NCI-H524 (cell line): ENCODE results near the gene RICTOR.
"Not testable (repeated sequence)": the region's sequence is repeated elsewhere in the genome, so short reads cannot be mapped to it uniquely, and the experiment has no call there.

Source experiments
- DNase-seq, 2 experiments: peaks; one replicate each; lab custom pipeline; 2025; lab: John Stamatoyannopoulos, UW

Gene RICTOR

DNA sequence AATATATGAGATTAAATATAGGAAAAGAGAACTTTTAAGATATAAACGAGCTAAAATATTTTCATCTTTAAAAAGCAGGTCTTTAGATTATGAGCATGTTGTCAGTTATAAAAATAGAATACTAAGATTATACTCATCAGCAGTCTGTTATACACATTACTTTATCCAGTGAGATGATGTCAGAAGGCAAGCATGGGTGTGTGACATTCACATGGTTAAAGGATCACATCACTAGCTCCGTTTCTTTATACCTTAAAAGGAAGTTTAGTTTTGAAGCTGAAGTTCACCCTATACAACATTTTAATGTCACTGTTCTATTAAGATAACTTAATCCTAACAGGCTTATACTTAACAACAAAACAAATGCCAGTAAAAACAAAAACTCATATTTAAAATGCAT is 59.6 kb downstream of the RICTOR start:
- no peak for DNase-seq

DNA sequence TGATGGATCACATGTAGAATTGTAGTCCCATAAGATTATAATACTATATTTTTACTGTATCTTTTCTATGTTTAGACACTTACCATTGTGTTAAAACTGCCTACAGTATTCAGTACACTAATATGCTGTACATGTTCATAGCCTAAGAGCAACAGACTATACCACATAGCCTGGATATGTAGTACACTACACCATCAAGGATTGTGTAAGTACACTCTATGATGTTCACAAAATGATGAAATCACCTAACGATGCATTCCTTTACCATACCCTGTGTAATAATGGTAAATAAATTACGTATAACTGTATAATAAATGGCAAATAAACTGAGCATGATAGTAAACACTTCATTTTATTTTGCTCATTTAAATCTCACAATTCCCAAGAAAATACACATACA is 60.3 kb downstream of the RICTOR start:
- no peak for DNase-seq

DNA sequence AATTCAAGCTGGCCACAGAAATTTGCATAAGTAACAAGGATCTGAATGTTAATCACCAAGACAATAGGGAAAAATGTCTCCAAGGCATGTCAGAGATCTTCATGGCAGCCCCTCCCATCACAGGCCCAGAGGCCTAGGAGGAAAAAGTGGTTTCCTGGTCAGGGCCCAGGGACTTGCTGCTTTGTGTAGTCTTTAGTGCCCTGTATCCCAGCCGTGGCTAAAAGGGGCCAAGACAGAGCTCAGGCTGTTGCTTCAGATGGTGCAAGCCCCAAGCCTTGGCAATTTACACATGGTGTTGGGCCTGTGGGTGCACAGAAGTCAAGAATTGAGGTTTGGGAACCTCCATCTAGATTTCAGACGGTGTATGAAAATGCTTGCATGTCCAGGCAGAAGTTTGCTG is 63.2 kb downstream of the RICTOR start:
- not testable (repeated sequence) for DNase-seq

DNA sequence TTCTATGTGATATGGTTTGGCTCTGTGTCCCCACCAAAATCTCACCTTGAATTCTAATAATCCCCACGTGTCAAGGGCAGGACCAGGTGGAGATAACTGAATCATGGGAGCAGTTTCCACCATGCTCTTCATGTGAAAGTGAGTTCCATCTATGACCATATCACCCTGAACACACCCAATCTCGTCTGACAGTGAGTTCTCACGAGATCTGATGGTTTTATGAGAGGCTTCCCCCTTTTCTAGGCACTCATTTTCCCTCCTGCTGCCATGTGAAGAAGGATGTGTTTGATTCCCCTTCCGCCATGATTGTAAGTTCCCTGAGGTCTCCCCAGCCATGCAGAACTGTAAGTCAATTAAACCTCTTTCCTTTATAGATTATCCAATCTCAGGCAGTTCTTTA is 64.2 kb downstream of the RICTOR start:
- DNase-seq = no peak

DNA sequence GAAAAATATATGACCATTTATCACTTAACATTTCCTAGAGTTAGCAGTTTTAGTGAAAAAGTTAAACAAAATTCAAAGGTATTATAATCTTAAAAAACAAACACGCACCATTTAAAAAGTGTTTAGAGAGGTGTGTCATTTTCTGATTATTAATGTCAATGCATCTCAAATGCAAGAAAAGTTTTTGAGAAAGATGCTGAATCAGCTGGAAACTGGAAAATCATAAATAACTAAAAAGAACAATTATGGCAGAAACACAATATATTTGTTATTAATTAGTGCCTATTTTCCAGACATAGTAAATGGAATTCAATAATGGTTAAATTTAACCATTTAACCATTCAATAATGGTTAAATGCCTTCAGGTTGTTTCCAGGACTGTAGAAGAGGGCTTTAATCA is 64.9 kb downstream of the RICTOR start:
- DNase-seq = no peak

DNA sequence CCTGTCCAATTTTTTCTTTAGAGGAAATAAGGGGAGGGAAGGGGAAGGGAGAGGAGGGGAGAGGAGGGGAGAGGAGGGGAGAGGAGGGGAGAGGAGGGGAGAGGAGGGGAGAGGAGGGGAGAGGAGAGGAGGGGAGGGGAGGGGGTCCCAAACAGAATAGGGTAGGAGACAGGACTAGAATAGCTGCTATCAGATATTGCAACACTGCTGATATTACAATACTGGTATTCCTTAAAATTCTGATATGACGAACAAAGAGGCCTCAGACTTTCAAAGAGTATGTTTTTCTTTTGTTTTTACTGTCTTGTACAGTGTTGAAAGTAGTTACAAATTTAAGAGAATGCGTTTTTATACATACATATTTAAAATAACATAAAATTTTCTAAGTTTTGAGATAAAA is 67.5 kb downstream of the RICTOR start:
- DNase-seq = no peak

DNA sequence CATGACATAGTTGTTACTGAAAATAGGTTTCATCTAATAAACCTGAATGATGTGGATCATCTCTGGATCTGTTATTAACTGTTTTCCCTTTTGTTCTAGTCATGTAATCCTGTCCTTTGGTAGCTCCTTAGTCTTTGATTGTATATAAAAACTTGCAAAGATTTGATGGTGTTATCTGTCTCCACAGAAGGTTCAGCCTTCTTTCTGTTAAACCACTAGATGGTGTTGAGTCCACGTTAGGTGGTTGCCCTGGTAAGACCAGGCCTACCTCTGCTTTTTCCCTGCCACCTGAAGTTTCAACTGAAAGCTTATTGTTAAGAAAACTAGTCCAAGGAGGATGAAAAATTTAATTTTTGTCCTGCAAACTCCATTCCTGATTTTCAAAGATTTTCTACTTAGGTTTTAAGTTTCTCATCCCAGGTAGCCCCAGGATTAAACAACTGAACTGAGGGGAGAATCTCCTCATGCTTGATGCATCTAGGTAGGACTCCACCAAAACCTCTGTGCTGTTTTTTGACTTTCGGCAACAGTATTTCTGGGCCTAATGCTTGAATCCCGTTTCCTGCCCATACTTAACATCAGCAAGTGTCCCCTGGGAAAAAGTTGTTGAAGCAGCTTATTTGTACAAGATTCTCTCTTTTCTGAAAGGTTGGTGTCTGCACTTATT is 68.5 kb downstream of the RICTOR start:
- no peak for DNase-seq

DNA sequence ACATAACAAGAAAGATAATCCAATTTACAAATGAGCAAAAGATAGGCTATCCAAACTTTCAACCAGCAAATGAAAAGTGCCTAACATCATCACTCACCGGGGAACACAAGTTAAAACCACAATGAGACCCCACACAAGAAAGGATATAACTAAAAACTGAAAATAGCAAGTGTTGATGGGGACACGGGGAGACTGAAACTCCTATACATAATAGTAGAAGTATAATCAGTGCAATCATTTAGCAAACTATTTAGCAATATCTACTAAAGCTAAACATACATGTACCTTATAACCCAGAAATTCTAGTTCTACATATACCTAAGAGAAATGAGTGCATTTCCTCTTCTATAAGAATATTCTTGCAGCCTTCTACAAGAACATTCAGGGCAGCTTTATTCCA is 72.5 kb downstream of the RICTOR start:
- no peak for DNase-seq

DNA sequence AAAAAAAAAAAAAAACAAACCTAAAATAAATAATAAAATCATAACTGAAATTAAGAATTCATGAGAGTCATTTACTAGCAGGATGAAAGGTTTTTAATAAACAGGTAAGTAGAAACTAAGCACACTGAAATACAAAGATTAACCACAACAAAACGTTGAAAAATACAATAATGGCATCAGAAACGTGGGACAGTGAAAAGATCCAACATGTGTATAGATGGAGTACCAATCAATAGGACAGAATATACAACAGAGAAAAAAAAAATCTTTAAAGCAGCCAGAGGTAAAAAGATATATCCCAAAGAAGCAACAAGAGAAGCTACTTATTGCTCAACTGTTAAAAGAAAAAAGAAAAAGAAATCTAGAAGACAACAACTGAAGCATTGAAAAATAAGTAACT is 75.2 kb downstream of the RICTOR start:
- no peak for DNase-seq

DNA sequence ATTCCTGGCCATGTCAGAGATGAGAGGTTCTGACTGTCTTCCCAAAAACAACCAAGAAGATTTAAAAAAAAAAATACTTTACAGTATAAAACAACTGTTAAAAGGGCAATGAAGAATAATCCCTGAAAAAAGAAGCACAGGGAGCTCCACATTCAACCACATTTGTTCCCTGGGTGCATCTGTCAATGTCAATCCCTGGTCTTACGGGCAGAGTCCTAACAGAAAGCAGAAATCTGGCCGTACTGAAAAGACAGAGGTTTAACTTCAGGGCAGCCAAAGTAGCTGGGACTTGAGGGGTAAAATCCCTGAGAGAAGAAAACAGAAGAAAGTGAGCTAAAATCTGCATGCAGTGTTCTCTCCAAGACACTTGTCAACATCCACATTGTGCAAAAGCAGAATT is 76.6 kb downstream of the RICTOR start:
- DNase-seq = no peak

DNA sequence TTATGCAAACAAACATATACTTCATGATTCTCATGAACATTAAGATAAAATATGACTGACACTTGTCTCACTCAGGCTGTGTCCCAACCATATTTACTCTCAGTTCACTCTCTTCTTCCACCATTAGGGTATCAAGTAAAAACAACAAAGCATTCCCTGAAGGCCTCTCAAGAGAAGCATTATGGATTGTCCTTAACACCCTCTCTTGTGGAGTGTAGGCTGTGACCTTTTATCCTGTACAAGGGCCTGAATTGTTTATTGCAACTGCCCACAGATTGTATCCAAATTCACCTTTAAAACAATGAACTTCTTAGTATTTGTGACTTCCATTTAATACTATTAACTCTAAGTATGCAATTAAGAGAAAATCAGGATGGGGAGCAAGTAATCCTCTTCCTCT is 78.1 kb downstream of the RICTOR start:
- no peak for DNase-seq

DNA sequence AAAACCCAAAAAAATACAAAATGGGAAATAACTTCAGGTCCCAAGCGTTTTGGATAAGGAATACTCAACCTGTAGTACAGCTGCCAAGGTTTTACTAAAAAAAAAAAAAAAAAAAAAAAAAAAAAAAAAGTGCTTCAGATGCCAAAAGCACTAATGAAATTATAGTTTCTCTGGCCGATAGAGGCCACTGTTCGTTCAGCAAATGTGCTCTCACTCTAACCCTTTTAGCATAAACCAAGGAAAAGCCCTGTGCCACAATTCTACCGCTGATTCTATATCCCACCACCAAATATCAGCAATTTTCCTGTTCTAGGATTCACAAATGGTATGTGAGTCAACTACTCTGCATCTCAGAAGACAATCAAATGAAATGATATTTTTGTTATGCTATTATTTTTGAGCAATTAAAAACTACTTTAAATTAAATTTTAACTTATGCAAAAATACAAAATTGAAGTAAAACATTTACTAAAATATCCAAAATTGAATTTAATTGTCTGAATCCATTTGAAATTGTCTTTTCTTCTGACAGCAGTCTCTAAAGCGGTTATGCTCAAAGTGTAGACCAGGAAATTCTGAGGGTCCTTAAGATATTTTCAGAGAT is 79.8 kb downstream of the RICTOR start:
- DNase-seq = peak in 1 of 2 experiments; percentile 60

DNA sequence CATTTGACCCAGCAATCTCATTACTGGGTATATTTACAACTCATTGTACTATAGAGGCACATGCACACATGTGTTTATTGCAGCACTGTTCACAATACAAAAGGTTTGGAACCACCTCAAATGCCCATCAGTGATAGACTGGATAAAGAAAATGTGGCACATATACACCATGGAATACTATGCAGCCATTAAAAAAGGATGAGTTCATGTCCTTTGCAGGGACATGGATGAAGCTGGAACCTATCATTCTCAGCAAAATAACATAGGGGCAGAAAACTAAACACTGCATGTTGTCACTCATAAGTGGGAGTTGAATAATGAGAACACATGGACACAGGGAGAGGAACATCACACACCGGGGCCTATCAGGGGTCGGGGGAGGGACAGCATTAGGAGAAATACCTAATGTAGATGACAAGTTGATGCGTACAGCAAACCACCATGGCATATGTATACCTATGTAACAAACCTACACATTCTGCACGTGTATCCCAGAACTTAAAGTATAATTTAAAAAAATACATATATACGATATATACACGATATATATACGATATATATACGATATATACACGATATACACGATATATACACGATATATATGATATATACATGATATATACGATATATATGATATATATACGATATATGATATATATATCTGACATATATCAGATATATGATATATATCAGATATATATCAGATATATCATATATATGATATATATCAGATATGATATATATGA is 84.1 kb downstream of the RICTOR start:
- not testable (repeated sequence) for DNase-seq

DNA sequence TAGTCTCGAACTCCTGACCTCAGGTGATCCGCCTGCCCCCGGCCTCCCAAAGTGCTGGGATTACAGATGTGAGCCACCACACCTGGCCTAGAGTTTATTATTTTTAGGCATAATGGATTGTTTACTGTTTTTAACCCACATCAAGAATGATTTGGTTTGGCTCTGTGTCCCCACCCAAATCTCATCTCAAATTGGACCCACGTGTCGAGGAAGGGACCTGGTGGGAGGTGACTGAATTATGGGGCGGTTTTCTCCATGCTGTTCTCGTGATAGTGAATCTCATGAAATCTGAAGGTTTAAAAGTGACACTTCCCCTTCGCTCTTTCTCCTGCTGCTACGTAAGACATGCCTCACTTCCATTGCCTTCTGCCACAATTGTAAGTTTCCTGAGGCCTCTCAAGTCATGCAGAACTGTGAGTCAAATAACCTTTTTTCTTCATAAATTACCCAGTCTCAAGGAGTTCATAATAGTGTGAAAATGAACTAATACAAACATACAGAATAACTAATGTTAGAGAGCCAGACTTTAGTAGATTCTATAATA is 88.2 kb downstream of the RICTOR start:
- no peak for DNase-seq

DNA sequence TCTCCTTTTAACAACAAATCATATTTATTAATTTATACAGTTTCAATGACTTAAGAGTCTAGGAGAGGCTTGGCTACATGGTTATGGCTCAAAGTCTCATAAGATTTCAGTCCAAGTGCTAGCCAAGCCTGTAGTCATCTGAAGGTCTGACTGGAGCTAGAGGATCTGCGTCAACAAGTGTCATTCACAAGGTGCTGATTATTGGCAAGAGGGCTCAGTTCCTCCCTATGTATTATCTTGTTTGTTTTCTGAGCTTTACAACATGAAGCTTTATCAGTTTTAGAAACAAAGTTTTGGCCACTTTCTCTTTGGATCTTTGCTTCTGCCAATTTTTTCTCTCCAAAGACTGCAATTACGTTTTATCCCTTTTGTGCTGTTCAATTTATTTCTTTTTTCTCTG is 94.7 kb downstream of the RICTOR start:
- no peak for DNase-seq

DNA sequence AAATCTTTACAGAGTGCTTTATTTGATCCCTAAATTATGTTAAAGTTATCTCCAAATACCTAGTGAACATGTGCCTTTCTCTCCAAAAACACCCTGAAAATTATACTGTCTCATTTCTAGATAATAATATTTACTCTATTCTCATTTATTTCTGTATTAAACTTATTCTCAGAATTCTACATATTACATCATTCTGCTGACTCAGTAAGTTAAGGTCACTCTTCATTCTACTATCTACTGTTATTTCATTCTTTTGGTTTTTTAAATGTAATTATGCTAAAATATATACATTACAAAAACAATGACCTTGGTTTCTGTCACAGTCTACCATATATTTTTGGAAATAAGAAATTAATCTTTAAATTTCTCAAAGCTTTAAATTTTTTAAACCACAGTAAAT is 96.2 kb downstream of the RICTOR start:
- DNase-seq = no peak

DNA sequence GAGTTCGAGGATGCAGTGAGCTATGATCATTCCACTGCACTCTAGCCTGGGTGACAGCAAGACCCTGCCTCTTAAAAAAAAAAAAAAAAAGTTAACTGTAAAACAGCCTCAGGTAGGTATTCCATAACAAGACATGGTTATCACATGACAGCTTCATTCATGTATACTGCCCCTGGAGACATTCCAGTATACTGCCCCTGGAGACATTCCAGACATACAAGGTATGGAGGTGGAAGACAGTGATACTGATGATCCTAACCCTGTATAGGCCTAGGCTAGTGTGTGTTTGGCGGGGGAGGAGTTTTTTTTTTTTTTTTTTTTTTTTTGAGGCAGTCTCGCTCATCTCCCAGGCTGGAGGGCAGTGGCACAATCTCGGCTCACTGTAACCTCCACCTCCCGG is 105.5 kb downstream of the RICTOR start:
- no peak for DNase-seq

DNA sequence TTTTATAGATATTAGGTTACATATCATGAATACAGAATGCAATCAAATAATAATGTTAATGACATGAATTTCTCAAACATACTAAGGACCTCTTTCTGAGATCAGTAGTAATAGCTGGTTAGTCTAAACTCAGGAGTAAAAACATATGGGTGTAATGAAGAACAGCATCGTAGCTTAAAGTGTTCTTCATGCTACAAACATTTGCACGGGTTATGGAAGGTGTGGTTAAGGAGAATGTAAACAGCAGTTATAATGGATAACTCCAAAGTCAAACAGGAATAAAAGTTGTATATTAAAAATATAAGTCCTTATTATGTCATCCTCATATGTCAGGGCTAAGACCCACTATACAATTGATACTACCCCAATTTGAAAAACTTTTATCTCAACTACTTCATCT is 112.5 kb downstream of the RICTOR start:
- DNase-seq = no peak

DNA sequence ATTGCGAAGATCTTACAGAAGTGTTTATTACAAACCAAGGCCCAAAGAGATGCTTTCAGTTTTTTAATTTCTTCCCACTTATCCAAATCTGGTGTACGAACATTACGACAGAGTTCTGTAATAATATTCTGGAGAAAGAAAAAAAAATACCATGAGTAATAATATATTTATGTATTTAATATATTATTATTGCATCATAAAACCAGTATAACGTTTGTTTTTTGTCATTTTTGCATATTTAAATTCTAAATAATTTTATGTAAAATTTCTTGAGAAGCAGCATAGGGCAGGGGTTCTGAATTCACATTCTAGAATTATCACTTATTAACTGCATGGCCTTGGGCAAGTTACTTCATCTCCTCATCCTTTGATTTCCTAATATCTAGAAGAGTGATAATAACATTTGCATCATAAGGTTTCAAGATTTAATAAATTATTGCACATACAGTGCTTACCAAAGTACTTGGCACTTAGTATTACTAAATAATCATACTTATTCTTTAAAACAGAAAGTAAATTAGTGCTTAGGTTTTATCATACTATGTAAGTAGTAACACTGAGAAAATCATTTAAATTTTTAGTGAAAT is 120.7 kb downstream of the RICTOR start:
- DNase-seq = no peak

DNA sequence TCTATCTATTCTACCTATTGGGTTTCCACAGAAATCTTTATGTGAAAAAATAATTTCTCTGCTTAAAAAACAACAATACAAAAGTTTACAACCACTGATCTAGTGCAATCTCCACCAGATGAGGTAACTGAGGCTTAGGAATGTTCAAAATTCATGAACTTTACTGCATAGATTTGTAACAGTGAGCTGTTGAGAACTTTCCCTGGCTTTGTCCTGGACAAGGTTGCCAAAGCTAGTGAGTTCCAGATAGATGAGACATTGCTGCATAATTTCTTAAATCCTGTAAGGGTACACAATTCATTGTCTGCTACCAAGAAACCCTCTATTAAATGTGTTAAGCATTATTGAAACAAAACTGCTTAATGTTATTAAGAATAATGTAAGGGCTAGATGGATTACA is 125.7 kb downstream of the RICTOR start:
- no peak for DNase-seq

DNA sequence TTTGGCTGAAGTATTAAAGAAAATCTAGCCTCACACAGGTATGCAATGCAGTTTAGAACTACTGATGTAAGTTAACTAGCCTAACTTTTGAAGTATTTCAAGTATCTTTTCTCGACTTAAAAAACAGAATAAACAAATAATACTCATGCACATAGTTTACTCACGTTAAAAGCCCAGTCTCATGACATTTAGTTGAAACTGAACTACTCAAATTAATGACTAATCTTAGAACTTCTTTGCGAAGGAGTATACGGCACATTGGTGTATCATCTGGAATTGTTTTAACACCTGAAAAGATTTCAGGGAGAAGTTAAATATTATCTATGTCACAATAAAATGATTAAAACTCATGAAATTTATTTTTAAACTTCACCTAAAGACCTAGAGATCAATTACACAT is 129.9 kb downstream of the RICTOR start:
- no peak for DNase-seq

DNA sequence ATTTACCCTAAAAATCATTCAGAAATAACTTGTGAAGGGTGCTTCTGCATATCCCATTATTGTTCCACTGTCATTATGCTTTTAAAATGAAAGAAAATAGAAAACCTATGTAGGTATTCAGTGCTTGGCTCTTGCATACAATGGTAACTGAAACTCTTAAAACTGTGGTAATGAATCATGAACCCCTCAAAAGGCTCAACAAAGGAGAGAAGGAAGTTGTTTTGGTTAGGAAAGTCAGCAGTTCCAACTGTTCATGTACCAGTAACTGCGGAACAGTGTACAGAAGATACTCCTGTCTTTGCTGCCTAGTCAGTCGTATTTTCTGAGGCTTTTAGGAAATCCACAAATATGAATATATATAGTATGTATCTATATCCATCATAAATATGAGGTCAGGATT is 132.3 kb downstream of the RICTOR start:
- no peak for DNase-seq
